ENCODE results near the gene ATG2A.

DNA sequence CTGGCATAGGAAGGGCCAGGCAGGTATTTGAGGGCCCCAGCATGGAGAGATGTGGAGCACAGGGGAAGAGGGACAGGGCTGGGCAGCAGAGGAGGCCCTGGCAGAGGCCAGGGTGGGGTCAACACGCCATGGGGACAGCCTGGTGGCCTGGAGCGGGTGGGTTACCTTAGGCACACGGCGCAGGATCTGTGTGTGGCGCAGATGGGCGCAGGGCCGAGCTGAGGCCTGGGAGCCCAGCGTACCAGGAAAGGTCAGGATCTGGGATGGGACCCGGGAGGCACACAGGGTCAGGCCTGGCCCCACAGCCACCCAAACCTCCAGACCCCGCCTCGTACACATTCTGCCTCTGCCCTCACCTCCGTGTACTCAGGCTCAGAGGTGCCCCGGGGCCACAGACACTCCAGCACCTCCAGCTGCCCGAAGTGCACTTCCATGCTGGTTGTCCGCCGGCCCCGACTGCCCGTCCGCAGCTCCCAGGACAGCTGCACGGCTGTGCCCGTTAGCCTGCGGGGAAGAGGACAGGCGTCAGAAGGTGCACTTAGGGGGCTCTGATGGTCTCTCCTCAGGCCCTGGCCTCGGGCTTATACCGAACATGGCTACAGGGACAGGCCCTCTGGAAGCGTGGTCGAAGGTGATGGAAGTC lies 6.4 kb downstream of the ATG2A start:
- TF ChIP-seq, protein P1, sequence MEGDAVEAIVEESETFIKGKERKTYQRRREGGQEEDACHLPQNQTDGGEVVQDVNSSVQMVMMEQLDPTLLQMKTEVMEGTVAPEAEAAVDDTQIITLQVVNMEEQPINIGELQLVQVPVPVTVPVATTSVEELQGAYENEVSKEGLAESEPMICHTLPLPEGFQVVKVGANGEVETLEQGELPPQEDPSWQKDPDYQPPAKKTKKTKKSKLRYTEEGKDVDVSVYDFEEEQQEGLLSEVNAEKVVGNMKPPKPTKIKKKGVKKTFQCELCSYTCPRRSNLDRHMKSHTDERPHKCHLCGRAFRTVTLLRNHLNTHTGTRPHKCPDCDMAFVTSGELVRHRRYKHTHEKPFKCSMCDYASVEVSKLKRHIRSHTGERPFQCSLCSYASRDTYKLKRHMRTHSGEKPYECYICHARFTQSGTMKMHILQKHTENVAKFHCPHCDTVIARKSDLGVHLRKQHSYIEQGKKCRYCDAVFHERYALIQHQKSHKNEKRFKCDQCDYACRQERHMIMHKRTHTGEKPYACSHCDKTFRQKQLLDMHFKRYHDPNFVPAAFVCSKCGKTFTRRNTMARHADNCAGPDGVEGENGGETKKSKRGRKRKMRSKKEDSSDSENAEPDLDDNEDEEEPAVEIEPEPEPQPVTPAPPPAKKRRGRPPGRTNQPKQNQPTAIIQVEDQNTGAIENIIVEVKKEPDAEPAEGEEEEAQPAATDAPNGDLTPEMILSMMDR (conservative IDR thresholded peaks at IDR 0.05; ENCODE audit: low read depth, low read length) = no peak
- no peak for TF ChIP-seq EZH2 (IDR thresholded peaks at IDR 0.05; ENCODE audit: borderline replicate concordance, low read depth, low read length, poor library complexity, severe bottlenecking)

Measured in A673 (cell line).